AG09309 (cell line): ENCODE results near the gene GCGR.

Experiments used
- DNase-seq: peaks from one replicate; pipeline ENCODE4 v3.0.0-alpha.2; 2010; ENCODE audit warnings: low read depth
- H3K4me3 ChIP-seq: 2 replicates; pipeline ENCODE4 v1.5.1; 2011; ENCODE audit warnings: mild to moderate bottlenecking, low read depth, low read length, moderate library complexity; ENCODE audit not compliant: control insufficient read depth
- CTCF ChIP-seq: IDR thresholded peaks from 2 replicates; pipeline ENCODE4 v1.5.1; 2011; ENCODE audit warnings: mild to moderate bottlenecking, low read depth, low read length, inconsistent platforms; ENCODE audit not compliant: insufficient read depth, control insufficient read depth; ENCODE audit errors: missing control alignments

GCGR gene

GRCh38 chr17:81824595-81824994 lies 20.6 kb downstream of the GCGR start:
- no peak overlapping the region for H3K4me3 ChIP-seq
- TF ChIP-seq CTCF = no peak
- no peak for DNase-seq

GRCh38 chr17:81825841-81826466 lies 22.0 kb downstream of the GCGR start:
- DNase-seq = no peak
- no peak overlapping the region for H3K4me3 ChIP-seq
- no peak for TF ChIP-seq CTCF

- no peak for DNase-seq
- H3K4me3 ChIP-seq = no peak overlapping the region
- TF ChIP-seq CTCF = no peak
Observed at GRCh38 chr17:81828656-81829055, 24.7 kb downstream of the GCGR start.

GRCh38 chr17:81829858-81830257 lies 25.9 kb downstream of the GCGR start:
- no peak for TF ChIP-seq CTCF
- DNase-seq = no peak
- H3K4me3 ChIP-seq = no peak overlapping the region

- no peak for DNase-seq
- peak overlapping the region; percentile 73 for H3K4me3 ChIP-seq
- TF ChIP-seq CTCF = no peak
Observed at GRCh38 chr17:81831563-81831956, 27.6 kb downstream of the GCGR start.

- no peak for TF ChIP-seq CTCF
- peak overlapping the region; percentile 73 for H3K4me3 ChIP-seq
- DNase-seq = no peak
Observed at GRCh38 chr17:81831957-81832607, 28.1 kb downstream of the GCGR start.

- H3K4me3 ChIP-seq = peak overlapping the region; percentile 73
- no peak for DNase-seq
- no peak for TF ChIP-seq CTCF
Observed at GRCh38 chr17:81832608-81833159, 28.7 kb downstream of the GCGR start.
